Lower leg skin (tissue), 3 donors: Measurements from ENCODE around the gene TJAP1.

ENCODE experiments used
- CTCF ChIP-seq, 3 donors: fragments of 450-650 bp; IDR thresholded peaks; one replicate each; pipeline ENCODE4 v1.5.1; 2016; ENCODE audit warnings: antibody characterized with exemption in 3 of 3, mild to moderate bottlenecking in 3 of 3, moderate library complexity in 2 of 3
- POLR2A ChIP-seq, 2 donors: fragments of 450-650 bp; IDR thresholded peaks; one replicate each; pipeline ENCODE4 v1.6.1; 2016 to 2017; ENCODE audit warnings: antibody characterized with exemption in 2 of 2, mild to moderate bottlenecking in 1 of 2, moderate library complexity in 1 of 2

- TF ChIP-seq CTCF (IDR thresholded peaks at IDR 0.05) (no peak), POLR2A (IDR thresholded peaks at IDR 0.05) (no peak)
Observed at GRCh38 chr6:43509142-43509983, 32.0 kb downstream of the TJAP1 start.
